PC-3 (cell line): ENCODE results near the gene SLIT1. TPM values are rescaled to one million over a fixed set of nuclear protein-coding genes. Genes with fewer than 3 reads are reported as not detected.

Experiments used
- ATAC-seq: fragments of 200-7000 bp; cut with Tn5 transposase; 2 replicates; pipeline ENCODE4 v1.9.1; 2020; ENCODE audit warnings: mild to moderate bottlenecking, moderate library complexity
- BruUV-seq: library from RNA; stranded (reverse); fragments of 400-500 nt; replicated peaks from 2 replicates; lab custom pipeline; 2021; lab: Mats Ljungman, UMichigan
- CTCF ChIA-PET: fragments of 300-600 bp; sonication (Branson Sonifier 250); formaldehyde crosslinking; loops from one replicate; lab custom pipeline; 2022; ENCODE audit warnings: antibody characterized with exemption; lab: Charles Lee
- POLR2A ChIA-PET: fragments of 300-600 bp; sonication (Branson Sonifier 250); formaldehyde crosslinking; loops from one replicate; lab custom pipeline; 2022; ENCODE audit warnings: antibody characterized with exemption; ENCODE audit not compliant: unreplicated experiment; lab: Charles Lee
- DNase-seq: peaks from one replicate; pipeline ENCODE4 v3.0.0-alpha.2; 2015
- H2AFZ ChIP-seq: fragments of 300-600 bp; sonication (generic); 2 replicates; pipeline ENCODE4 v1.6.0; 2016; ENCODE audit warnings: antibody characterized with exemption, low read length
- H3F3A ChIP-seq: fragments of 300-600 bp; sonication (generic); one replicate; pipeline ENCODE4 v1.6.0; 2017; ENCODE audit warnings: antibody characterized with exemption, low read length, control low read depth, mild to moderate bottlenecking; ENCODE audit not compliant: unreplicated experiment
- H3K27ac ChIP-seq: fragments of 300-600 bp; sonication (generic); 2 replicates; pipeline ENCODE4 v1.5.1; 2016; ENCODE audit warnings: mild to moderate bottlenecking, low read length
- H3K27me3 ChIP-seq: fragments of 300-600 bp; sonication (generic); 2 replicates; pipeline ENCODE4 v1.6.1; 2016; ENCODE audit warnings: low read length, mixed read lengths
- H3K36me3 ChIP-seq: fragments of 300-600 bp; sonication (generic); 2 replicates; pipeline ENCODE4 v1.6.1; 2016; ENCODE audit warnings: low read depth, mixed run types, low read length, mixed read lengths
- H3K4me1 ChIP-seq: fragments of 300-600 bp; sonication (generic); 2 replicates; pipeline ENCODE4 v1.5.1; 2016; ENCODE audit warnings: low read length; ENCODE audit not compliant: insufficient read depth
- H3K4me2 ChIP-seq: fragments of 300-600 bp; sonication (generic); 2 replicates; pipeline ENCODE4 v1.6.0; 2016; ENCODE audit warnings: low read length
- H3K4me3 ChIP-seq: fragments of 300-600 bp; sonication (generic); 2 replicates; pipeline ENCODE4 v1.5.1; 2016; ENCODE audit warnings: mild to moderate bottlenecking, low read length, mixed read lengths
- H3K79me2 ChIP-seq: fragments of 300-600 bp; sonication (generic); 2 replicates; pipeline ENCODE4 v1.6.1; 2017; ENCODE audit warnings: low read length, mixed read lengths
- H3K9ac ChIP-seq: fragments of 300-600 bp; sonication (generic); 2 replicates; pipeline ENCODE4 v1.6.0; 2016; ENCODE audit warnings: mild to moderate bottlenecking, low read length
- H3K9me2 ChIP-seq: fragments of 300-600 bp; sonication (generic); replicated peaks from 2 replicates; pipeline ENCODE4 v1.6.1; 2016; ENCODE audit warnings: mixed run types, low read length, mixed read lengths
- H3K9me3 ChIP-seq: fragments of 300-600 bp; sonication (generic); 2 replicates; pipeline ENCODE4 v1.6.1; 2016; ENCODE audit warnings: low read length, mixed read lengths
- H4K20me1 ChIP-seq: fragments of 300-600 bp; sonication (generic); 2 replicates; pipeline ENCODE4 v1.6.1; 2016; ENCODE audit warnings: low read length, mixed read lengths
- CTCF ChIP-seq: fragments of 300-600 bp; sonication (generic); conservative IDR thresholded peaks from 2 replicates; pipeline ENCODE4 v1.5.1; 2017; ENCODE audit warnings: antibody characterized with exemption, low read depth, mild to moderate bottlenecking, low read length
- EZH2 ChIP-seq: fragments of 300-600 bp; sonication (generic); IDR thresholded peaks from one replicate; pipeline ENCODE4 v1.6.1; 2017; ENCODE audit warnings: antibody characterized with exemption, mild to moderate bottlenecking, low read length; ENCODE audit not compliant: unreplicated experiment
- EZH2phosphoT487 ChIP-seq: fragments of 300-600 bp; sonication (generic); IDR thresholded peaks from 2 replicates; pipeline ENCODE4 v1.6.1; 2018; ENCODE audit warnings: mild to moderate bottlenecking, antibody characterized with exemption, low read length, borderline replicate concordance
- intact Hi-C: fragments of 100-400 bp; cut with micrococcal nuclease; formaldehyde crosslinking; loops from 2 replicates; pipeline ENCODE4 v1.9.0; 2023
- total RNA-seq: library from RNA; depleted of rRNA; stranded (reverse); fragments of >200 nt; gene quantifications from 2 replicates; pipeline ENCODE4 v1.2.3, GENCODE V29; 2014

The SLIT1 gene
- total RNA-seq, 1 experiment from 2014 or later, result not detected

DNA sequence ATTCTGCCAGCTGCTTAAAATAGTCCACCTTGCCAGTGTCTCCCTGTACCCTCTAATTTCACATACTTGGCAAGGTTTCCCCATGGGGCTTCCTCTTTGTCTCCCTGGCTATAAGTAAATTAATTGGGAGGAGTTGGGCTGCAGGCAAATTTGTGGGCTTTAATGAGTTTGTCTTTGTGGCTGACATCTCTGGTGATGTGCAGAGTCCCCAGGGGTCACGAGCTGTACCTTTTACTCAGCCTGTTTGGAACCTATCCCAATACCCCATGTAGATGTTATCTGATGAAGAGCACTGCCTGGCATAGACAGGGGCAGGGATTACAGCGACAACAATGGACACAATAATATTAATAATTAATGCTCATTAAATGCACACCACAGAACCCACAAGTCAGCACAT, 132.5 kb downstream of the SLIT1 start:
- no TSS peak for BruUV-seq
- H3K27ac ChIP-seq, result no peak overlapping the region
- H3K9me2 ChIP-seq, result no peaks in the 10 kb centered on the region
- TF ChIP-seq EZH2phosphoT487, result no peak
- TF ChIP-seq EZH2, result no peak
- no peak for TF ChIP-seq CTCF
- no peak overlapping the region for H3K9ac ChIP-seq
- intact Hi-C loops, result no loop called here
- no peak overlapping the region for H3K4me3 ChIP-seq
- H3K36me3 ChIP-seq, result no peaks in the 10 kb centered on the region
- no peaks in the 10 kb centered on the region for H3K9me3 ChIP-seq
- no peak for ATAC-seq
- H3K27me3 ChIP-seq, result no peaks in the 10 kb centered on the region; the same call in 1 of the 2 replicates
- no peaks in the 10 kb centered on the region for H3K79me2 ChIP-seq
- ChIA-PET POLR2A (no interaction called here), CTCF (no interaction called here)
- DNase-seq, result no peak
- H3F3A ChIP-seq, result no peaks in the 10 kb centered on the region
- H2AFZ ChIP-seq, result no peak overlapping the region
- H4K20me1 ChIP-seq, result no peaks in the 10 kb centered on the region
- H3K4me1 ChIP-seq, result no peaks in the 10 kb centered on the region
- H3K4me2 ChIP-seq, result no peak overlapping the region

DNA sequence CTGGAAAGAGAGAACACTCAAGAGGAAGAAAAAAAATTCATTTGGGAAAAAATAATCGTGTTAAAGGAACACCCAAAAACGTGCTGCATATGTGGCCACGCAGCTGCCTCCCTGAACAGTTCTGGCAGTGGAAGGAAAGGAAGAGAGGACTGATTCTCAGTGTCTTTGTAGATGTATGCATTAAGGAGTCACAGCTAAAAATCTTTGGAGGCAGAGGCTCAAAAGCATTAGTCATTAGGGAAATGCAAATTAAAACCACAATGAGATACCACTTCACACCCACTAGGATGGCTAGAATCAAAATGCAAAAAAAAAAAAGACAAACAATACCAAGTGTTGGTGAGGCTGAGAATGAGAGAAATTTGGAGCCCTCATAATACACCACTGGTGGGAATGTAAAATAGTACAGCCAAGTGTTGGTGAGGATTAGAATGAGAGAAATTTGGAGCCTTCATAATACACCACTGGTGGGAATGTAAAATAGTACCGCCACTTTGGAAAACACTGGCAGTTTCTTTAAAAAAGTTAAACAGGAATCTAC, 134.7 kb downstream of the SLIT1 start:
- Histone ChIP-seq H3K79me2 (no peaks in the 10 kb centered on the region), H3K9ac (no peak overlapping the region), H3K27me3 (no peaks in the 10 kb centered on the region; the same call in 1 of the 2 replicates), H3K9me3 (no peaks in the 10 kb centered on the region), H3K4me1 (no peaks in the 10 kb centered on the region), H3F3A (no peaks in the 10 kb centered on the region), H3K9me2 (no peaks in the 10 kb centered on the region), H3K4me3 (no peak overlapping the region), H4K20me1 (no peaks in the 10 kb centered on the region), H3K36me3 (no peaks in the 10 kb centered on the region), H2AFZ (no peak overlapping the region), H3K4me2 (no peak overlapping the region), H3K27ac (no peak overlapping the region)
- TF ChIP-seq EZH2phosphoT487 (no peak), CTCF (no peak), EZH2 (no peak)
- DNase-seq (no peak), ATAC-seq (no peak)
- ChIA-PET POLR2A (interaction anchor here (0.7 kb wide), 1 partner anchor 313 kb away, joined by 4 read pairs; no protein-coding TSS in a partner anchor), CTCF (no interaction called here)
- intact Hi-C loops, result no loop called here
- BruUV-seq, result no TSS peak

DNA sequence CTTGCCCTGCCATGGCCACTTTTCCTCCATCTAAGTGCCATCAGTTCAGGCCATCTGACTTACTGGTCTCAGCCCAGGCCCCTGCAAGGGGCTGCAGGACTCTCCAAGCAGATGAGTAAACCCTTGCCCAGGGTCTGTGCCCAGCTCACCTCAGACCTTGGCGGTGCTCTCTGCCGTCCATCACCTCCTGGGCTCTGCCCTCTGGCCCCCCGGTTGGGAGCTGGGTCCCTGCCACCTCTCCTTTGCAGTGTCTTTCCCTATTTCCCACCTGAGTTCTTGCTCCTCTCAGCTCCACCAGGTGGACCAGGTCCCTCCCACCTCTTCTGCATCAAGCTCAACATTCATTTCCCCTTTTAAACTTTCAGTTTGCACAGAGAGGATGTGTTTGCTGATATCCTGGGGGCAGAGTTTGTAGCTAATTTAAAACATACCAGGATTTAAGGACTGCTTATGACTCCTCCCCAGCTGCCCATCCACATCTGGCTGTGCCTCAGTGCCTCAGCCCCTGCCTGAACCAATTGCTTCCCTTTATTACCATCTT, 135.5 kb downstream of the SLIT1 start:
- H3F3A ChIP-seq, result no peaks in the 10 kb centered on the region
- no peak overlapping the region for H2AFZ ChIP-seq
- intact Hi-C loops, result no loop called here
- H3K9me2 ChIP-seq, result no peaks in the 10 kb centered on the region
- CTCF ChIA-PET, result no interaction called here
- H3K4me3 ChIP-seq, result no peak overlapping the region
- H3K9ac ChIP-seq, result no peak overlapping the region
- H3K4me1 ChIP-seq, result no peaks in the 10 kb centered on the region
- POLR2A ChIA-PET, result interaction anchor here (0.7 kb wide), 1 partner anchor 313 kb away, joined by 4 read pairs; no protein-coding TSS in a partner anchor
- no peak overlapping the region for H3K4me2 ChIP-seq
- no TSS peak for BruUV-seq
- no peaks in the 10 kb centered on the region; the same call in 1 of the 2 replicates for H3K27me3 ChIP-seq
- H3K79me2 ChIP-seq, result no peaks in the 10 kb centered on the region
- ATAC-seq, result no peak
- H3K9me3 ChIP-seq, result no peaks in the 10 kb centered on the region
- H4K20me1 ChIP-seq, result no peaks in the 10 kb centered on the region
- TF ChIP-seq EZH2phosphoT487, result no peak
- TF ChIP-seq EZH2, result no peak
- TF ChIP-seq CTCF, result no peak
- H3K27ac ChIP-seq, result no peak overlapping the region
- DNase-seq, result no peak
- H3K36me3 ChIP-seq, result no peaks in the 10 kb centered on the region
